Measurements from ENCODE around the gene EXOSC3. TPM values are rescaled to one million over a fixed set of nuclear protein-coding genes. Genes with fewer than 3 reads are reported as not detected.
"Not testable (repeated sequence)": the region's sequence is repeated elsewhere in the genome, so short reads cannot be mapped to it uniquely, and the experiment has no call there.

Gene EXOSC3
- total RNA-seq, 1 donor from 2014 or later: 15.2 TPM

DNA sequence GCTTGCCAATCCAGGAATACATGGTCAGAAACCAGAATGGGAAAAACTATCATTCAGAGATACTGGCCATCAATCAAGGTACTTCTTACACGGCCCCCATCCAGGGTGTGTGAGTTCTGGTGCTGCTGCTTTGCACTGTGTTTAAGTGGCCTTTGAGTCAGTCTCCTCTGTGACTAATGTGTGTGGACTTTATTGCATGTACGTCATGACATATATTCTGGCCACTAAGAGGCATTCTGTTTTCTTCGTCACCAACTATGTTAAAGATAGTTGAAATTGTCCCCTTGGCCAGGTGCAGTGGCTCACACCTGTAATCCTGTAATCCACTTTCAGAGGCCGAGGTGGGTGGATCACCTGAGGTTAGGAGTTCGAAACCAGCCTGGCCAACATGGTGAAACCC lies 8.5 kb downstream of the EXOSC3 start:
- no peak for ATAC-seq

DNA sequence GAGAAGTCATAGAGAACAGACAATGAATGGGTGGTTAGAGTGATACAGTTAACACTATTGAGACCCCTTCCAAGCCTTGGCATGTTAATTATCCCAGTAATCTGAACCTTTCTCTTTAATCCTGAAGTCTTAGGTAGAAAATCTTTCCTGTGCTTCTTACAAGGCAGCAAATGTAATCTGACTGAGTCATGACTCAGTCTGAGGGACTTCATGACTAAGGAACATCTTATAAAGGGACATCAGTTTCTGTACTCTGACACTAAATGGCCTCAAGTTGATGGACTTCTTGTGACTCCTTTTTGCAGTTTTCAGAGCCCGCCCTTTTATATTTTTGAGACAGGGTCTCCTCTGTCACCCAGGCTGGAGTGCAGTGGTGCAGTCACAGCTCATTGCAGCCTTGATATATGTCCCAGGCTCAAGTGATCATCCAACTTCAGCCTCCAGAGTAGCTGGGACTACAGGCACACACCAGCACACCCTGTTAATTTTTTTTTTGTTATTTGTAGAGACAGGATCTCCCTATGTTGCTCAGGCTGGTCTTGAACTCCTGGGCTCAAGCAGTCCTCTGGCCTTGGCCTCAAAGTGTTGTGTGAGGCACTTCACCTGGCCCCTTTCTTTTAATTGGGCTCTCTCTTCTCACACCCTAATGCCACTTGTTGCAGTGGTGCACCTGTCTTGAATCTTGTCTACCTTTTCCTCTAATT lies 9.5 kb downstream of the EXOSC3 start:
- DNase-seq (ENCODE audit: low spot score) (no peak), ATAC-seq (no peak)

More for the DNA sequence above, 8.5 kb downstream of the EXOSC3 start:
- DNase-seq (ENCODE audit: low spot score): no peak

DNA sequence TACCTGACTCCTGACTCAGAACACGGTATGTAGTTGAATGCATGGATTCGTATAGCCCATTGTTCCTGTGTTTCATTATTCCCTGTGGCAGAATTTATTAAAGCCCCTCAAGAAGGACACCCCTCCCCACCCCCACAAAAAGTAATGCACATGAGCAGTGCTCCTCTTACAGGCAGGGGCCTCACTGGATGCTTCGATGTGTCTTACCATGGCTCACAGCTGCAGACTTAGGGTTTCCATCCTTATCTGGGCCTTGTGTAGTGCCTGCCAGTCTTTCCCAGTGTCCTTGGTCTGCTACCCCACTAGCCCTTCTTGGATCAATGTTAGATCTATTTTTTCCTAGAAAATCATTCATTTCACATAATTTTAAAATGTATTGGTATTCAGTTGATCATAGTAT lies 14.9 kb downstream of the EXOSC3 start:
- DNase-seq (ENCODE audit: low spot score): no peak
- no peak for ATAC-seq

DNA sequence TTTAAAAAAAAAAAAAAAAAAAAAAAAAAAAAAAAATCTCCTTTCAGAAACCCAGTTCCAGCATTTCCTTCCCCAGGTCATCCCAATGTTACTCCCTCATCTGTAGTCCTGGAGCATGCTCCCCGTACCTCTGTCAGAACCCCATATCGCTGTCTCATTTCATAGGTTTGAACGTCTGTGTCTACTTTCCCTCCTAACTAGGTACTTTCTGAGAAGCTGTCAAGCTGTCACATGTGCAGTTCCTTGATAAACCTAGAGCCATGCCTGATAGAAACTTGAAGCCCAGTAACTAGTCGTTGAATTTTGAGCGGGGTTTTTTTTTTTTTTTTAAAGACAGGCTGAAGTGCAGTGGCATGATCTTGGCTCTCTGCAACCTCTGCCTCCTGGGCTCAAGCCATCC lies 15.6 kb downstream of the EXOSC3 start:
- DNase-seq (ENCODE audit: low spot score) (no peak), ATAC-seq (no peak)

DNA sequence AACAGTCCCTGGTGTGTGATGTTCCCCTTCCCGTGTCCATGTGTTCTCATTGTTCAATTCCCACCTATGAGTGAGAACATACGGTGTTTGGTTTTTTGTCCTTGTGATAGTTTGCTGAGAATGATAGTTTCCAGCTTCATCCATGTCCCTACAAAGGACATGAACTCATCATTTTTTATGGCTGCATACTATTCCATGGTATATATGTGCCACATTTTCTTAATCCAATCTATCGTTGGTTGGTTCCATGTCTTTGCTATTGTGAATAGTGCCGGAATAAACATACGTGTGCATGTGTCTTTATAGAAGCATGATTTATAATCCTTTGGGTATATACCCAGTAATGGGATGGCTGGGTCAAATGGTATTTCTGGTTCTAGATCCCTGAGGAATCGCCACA lies 19.6 kb downstream of the EXOSC3 start:
- not testable (repeated sequence) for ATAC-seq; DNase-seq (ENCODE audit: low spot score)

DNA sequence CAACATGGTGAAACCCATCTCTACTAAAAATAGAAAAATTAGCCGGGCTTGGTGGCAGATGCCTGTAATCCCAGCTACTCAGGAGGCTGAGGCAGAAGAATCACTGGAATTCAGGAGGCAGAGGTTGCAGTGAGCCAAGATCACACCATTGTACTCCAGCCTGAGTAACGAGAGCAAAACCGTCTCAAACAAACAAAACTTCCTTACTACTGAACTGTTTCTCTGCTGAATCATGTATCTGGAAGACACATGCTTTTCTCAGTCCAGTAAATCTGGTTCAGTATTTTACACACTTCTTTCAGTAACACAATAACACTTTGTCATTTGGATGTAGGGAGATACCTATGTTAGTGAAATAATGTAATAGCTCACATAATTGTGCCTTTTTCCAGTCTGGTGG lies 23.4 kb downstream of the EXOSC3 start:
- no peak for DNase-seq (ENCODE audit: low spot score)
- no peak for ATAC-seq

DNA sequence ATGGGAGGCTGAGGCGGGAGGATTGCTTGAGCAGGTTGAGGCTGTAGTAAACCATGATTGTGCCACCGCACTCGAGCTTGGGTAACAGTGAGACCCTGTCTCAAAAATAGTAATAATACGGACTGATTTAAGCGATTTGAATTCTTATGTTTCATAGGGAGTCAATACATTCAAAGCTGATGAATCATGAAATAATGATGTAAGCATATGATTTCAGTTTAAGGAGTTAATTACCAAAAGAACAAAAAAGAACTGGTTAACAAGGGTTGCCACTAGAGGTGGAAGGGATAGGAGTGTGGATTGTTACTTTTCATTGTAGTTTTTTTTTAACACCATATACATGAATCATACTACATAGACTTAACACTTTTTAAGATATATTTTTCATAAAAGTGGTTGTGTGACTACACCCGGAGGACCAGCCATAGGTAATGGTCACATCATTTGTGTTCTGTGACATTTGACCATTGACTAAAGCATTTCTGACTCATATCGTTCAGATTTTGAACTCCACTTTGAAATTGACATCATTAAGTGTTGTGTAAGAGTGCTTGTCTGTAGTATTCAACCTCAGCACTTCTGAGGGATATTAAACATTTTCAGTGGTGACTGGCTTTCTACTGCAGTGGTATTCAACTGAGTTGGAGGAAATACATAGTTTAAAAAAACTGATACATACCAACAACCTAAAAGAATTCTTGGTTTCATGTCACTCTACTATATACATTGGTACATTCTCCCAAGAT lies 24.3 kb downstream of the EXOSC3 start:
- DNase-seq (ENCODE audit: low spot score) (no peak), ATAC-seq (no peak)

DNA sequence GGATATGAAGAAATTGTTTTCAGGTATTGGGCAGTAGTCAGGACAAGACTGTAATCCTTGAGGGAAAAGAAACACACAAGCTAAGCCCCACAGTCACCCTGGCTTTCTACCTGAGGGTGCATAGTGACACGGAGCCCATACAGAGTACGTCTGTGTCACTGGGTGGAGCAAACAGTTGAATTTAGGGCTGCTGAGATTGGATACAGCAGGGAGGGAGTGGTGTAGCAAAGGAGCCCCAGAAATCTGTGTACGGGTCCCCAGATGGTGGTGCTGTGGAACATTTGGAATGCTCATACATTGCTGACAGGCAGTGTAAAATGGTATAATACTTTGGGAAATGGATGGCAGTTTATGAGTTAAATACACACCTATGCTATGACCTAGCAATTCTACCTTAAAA lies 26.1 kb downstream of the EXOSC3 start:
- DNase-seq (ENCODE audit: low spot score) (no peak), ATAC-seq (no peak)

DNA sequence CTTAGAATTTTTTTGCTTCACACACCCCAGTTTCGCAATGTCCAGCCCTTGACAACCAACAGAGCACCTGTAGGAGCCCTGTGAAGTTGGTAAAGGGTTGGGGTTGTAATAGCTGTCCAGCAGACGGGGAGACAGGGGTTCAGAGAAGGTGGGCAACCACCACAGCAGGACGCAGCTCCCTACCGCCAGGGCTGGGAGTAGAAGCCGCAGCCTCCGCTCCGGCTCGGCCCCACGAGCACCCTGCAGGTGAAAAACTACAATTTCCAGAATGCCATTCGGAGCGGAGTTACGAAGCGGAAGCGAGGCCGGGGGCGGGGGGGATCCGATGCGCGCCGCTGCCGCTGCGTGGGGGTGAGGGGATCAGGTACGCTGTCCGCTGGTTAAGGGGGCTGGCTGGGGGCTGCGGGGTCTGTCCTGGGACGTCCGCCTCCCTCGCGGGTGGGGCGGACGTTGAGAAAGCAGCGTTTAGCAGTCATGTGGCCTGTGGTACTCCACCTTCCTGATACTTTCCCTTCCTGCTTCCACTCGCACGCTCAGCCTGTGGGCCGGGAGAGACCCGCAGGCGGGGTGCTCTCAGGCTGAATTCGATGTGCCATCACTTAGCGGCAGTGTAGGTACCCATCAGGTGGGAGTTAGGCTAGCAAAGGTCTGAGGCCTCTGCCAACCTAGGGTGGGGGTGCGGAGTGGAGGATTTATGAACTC lies 31.2 kb downstream of the EXOSC3 start, which contains the start of gene TRMT10B:
TSS of gene TRMT10B (plus strand) at position 317 of the 702 bp plus-strand sequence. CDS start 8,127 bp downstream, outside the sequence.
- ATAC-seq: peak; percentile 98

DNA sequence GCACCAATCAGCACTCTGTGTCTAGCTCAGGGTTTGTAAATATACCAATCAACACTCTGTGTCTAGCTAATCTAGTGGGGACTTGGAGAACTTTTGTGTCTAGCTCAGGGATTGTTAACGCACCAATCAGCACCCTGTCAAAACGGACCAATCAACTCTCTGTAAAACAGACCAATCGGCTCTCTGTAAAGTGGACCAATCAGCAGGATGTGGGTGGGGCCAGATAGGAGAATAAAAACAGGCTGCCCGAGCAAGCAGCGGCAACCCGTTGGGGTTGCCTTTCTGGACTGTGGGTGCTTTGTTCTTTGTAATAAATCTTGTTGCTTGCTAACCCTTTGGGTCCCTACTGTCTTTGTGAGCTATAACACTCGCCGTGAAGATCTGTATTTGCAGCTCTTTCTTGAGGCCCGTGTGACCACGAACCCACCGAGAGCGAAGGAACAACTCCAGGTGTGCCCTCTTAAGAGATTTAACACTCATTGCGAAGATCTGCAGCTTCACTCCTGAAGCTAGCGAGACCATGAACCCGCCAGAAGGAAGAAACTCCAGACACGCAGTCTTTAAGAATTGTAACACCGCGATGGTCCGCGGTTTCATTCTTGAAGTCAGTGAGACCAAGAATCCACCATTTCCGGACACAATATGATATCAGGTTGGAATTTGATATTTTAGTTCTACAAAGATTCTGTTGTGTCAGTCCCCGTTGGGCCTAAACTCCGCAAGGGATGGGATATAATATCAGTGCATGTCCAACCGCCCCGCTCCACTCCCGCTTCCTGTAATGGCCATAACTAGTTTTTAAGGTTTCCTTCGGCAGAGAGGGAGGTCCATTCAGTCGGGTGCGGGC lies 32.0 kb downstream of the EXOSC3 start:
- ATAC-seq (no peak), DNase-seq (ENCODE audit: low spot score) (no peak)

More for the DNA sequence above, 31.2 kb downstream of the EXOSC3 start, which contains the start of gene TRMT10B:
- DNase-seq (ENCODE audit: low spot score): peak; percentile 72

DNA sequence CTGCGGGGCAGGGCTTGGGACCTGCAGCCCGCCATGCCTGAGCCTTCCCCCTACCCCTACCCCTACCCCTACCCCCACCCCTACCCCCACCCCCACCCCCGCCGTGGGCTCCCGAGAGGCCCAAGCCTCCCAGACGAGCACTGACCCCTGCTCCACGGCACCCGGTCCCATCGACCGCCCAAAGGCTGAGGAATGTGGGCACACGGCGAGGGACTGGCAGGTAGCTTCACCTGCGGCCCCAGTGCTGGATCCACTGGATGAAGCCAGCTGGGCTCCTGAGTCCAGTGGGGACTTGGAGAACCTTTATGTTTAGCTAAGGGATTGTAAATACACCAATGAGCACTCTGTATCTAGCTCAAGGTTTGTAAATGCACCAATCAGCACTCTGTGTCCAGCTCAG lies 32.8 kb downstream of the EXOSC3 start:
- not testable (repeated sequence) for DNase-seq (ENCODE audit: low spot score); ATAC-seq

DNA sequence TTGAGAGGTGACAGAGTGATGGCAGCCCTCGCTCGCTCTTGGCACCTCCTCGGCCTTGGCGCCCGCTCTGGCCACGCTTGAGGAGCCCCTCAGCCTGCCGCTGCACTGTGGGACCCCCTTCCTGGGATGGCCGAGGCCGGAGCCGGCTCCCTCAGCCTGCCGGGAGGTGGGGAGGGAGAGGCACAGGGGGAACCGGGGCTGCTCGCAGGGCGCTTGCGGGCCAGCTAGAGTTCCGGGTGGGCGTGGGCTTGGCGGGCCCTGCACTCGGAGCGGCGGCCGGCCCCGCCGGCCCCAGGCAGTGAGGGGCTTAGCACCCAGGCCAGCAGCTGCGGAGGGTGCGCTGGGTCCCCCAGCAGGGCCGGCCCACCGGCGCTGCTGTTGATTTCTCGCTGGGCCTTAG lies 33.2 kb downstream of the EXOSC3 start:
- DNase-seq (ENCODE audit: low spot score); ATAC-seq: not testable (repeated sequence)

DNA sequence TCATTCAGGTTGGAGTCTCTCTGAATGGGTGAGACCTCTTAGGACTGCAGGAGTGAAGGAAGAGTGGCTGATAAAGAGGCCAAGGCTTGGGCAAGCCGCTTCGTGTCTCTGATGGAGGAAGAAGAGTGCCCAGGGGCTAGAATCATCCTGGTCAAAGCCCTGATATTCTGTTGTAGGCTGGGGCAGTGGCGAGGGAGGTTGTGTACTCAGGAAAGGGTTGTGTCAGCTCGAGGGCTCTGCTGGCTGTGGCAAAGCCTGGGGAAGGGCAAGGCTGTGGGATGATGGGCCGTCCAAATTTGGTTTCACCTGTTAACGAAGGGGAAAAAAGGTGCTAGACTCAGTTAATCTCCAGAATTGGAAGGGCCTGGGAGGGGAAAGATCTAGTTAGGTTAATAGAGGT lies 33.7 kb downstream of the EXOSC3 start:
- DNase-seq (ENCODE audit: low spot score) (no peak), ATAC-seq (no peak)

DNA sequence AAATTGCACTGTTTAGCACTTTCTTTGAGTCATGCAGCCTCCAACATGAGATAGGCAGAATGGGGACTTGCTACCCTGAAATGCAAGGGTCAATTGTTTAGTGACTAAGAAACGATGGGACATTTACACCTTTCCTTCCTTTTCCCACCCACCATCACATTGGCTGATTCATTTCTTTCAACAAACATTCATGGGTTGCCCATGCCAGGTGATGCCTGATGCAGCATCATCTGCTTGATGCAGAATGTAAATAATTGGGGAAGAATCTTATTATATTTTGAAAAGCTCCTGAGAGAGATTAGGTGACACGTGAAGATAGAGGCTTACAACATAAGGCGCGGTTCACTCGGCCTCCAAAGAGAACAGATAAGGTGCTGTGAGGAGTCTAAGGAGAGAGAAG lies 35.7 kb downstream of the EXOSC3 start:
- no peak for ATAC-seq
- DNase-seq (ENCODE audit: low spot score): no peak

DNA sequence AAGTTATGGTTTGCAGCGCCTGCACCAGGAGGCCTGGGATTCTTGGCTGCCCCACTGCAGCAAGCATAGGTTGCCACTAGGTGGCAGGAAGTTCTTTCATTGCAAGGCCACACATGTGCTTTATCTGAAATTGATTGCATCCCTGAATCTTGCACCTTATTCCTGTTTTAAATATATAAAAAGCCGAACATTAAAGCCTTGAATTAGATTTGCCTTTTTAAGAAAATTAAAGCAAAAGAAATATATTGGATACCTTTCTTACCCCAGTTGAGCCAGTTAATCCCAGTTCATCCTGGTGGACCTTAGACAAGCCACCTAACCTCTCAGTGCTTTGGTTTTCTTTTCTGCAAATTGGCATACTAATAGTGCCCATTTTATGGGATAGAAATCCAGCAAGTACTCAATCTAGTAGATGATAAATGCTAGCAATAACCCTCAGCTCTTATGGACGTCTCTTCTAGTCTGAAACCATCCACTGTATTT lies 37.6 kb downstream of the EXOSC3 start:
- DNase-seq (ENCODE audit: low spot score) (peak; percentile 58), ATAC-seq (peak; percentile 98)

DNA sequence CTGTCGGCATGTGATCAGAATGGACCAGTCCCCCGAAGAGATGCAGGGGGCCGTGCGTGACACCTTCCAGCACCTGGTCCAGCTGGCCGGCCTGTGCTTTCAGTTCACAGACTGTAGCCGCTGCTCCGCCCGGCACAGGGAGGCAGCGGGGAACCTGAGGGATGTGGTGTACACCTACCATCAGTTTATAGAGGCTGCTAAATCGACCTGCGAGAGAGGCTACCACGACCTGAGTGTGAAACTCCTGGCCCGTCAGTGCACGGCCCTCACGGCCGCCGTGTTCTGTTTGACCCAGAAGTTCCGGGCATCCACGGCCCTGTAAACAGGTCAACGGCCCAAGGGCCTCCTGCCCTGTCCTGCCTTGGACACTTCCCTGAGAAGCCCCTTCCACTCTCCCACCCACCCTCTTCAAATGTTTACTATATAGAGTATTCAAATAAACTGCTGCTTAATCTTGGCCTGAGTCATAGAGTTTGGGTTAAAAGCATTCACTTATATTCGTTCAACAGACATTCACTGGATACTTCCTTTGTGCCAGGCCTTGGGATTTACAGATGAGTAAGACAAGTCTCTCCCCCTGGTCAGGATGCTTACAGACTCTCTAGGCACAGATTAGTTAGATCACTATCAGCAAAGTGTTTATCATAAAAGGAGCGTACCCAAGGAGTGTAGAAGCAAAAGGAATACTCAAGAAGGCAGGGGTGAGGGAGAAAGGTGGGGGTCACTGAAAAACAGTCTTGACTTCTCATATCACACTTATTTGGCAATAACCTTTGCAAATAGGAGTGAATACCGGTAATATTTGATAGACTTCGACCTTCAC lies 38.2 kb downstream of the EXOSC3 start:
- DNase-seq (ENCODE audit: low spot score): no peak
- peak; percentile 15 for ATAC-seq

DNA sequence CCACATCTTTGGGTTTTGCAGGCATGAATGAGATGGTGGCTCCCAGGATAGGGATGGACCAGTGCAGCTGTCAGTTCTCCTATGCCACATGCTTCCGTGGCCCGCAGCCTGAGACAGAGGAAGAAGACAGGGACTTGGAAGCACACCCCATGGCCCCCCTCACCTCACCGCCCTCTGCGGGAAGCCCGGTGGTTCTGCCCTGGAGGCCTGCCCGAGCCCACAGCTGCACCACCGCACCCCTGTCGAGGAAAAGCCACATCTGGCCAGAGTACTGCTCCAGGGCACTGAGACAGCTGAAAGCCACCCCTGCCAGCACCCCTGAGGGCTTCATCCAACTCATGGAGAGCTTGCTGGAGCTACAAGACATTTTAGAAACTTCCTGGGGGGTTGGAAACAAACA lies 38.9 kb downstream of the EXOSC3 start:
- ATAC-seq (no peak), DNase-seq (ENCODE audit: low spot score) (no peak)

DNA sequence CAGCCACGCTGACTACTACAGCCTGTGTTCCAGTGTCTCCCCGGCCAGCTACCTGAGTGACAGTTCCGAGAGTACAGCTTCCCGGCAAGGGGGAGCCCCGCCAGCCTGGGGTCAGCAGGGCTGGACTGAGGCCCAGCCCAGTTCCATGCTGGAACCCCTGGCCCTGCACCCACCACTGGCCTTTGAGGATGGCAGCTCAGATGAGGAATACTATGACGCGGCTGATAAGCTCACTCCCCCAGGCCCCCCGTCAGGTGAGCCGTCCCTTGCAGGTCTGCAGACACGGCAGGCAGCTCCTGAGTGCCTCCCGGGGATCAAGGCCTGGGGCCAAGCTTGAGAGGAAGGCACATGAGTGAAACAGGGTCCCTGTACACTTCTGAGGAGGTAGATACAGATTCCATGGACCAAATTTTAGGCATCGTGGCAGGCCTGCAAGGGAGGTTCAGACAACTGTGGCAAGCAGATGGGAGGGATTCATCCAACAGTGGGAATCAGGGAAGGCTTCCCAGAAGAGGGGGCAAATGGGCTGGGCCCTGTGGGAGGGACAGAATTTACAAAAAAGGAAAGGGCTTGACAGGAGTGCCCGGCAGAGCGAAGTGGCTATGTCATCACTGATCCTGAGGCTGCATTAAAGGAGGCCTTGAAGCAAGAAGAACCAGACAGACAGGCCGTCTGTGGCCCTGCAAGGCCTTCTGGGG lies 44.1 kb downstream of the EXOSC3 start:
- ATAC-seq: no peak
- no peak for DNase-seq (ENCODE audit: low spot score)

DNA sequence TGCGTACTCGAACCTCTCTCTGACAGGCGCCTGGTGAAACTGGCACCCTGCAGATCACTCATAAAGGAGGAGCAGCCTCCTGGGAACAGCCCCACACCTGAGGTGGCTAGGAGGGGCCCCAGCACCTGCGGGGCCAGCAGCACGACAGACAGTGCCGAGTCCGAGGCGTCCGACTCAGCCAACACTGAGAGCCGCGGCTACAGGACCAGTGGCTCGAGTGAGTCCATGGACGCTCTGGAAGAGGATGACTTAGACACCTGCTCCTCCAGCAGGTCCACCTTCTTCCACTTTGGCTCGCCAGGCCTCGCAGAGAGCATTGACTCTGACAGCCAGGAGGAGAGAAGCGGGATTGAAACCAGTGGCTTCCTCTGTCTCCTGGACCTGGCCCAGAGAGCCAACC lies 44.7 kb downstream of the EXOSC3 start:
- ATAC-seq (no peak), DNase-seq (ENCODE audit: low spot score) (no peak)

All from left lobe of liver (tissue), 2 donors.